NCI-H187 treated with DMSO at 0.1 percent for 48 hours (cell line): ENCODE measurements around the gene NKX3-2.

Experiments
- DNase-seq: peaks from one replicate; lab custom pipeline; 2025; lab: John Stamatoyannopoulos, UW

The NKX3-2 gene

DNA sequence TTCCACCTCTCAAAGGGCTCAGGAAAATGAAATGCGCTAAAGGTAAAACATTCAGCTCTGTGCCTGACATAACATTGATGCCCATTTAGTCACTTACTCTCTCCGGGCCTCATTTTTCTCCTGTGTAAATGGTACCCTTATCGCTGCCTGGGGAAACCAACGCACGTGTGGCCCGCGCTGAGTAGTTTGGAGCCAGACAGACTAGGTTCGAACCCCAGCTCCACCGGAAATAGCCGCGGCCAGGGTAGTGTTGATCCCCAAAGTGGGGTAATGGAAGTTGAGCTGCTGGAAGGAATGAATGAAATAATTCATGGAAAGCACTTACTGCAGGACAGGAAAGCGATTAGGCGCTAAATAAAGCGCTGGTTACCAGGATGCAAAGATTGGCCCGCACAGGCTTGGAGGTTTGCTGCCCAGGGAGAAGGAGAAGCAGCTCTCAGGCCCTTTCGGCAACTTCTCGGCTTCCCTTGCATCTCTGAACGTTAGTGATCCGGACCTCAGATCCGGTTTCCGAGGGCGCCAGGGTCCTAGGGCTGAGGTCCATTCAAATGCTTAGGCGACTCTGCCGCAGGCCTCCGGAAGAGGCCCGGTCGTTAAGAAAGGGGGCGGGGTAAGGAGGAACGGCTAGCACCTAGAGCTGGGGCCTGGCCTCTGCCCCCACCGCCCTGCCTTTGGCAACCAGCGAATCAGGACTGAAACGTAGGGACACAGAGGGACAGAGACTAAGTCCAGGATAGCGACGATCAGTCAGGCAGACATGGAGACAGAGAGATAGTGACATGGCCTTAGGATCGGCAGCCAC, 13.3 kb downstream of the NKX3-2 start:
- DNase-seq, result no peak

DNA sequence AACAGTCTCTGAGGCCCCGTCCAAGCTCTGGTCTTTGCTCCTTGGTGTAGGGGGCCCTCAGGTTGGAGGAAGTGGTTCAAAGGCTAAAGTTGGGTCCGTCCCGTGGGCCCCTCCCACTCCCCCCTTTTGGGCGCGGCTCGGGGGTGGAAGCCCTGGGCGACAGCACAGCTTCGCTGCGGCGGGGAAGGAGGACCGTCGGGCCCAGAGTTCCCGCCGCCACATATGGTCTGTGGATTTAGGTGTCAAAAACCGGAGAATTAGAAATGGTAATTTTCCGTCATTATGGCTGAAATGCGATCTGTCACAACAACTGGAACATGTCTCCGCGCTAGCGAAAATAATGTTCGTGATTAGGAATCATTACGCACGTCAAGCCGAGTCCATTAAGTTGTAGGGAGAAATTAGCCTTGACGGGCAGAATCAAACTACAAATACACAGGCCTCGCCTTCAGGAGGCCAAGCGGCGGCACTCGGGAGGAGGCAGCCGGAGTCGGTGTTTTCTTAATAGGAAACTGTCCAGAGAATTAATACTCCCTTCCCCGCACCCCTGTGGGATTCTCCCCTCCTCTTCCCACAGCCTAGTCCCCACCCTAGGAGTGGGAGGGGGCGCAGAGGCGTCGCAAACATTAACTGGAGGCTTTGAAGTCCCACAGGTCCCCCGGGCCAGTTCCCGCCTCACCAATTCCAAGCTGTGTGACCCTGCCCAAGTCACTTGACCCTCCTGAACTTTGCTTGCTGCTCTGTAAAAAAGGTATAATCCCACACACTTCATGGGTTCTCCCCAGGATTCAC, 15.0 kb downstream of the NKX3-2 start:
- no peak for DNase-seq

- DNase-seq, result no peak
Measured at GRCh38 chr4:13528821-13529127, 15.5 kb downstream of the NKX3-2 start.

- DNase-seq, result no peak
Measured at GRCh38 chr4:13527981-13528820, 16.1 kb downstream of the NKX3-2 start.

DNA sequence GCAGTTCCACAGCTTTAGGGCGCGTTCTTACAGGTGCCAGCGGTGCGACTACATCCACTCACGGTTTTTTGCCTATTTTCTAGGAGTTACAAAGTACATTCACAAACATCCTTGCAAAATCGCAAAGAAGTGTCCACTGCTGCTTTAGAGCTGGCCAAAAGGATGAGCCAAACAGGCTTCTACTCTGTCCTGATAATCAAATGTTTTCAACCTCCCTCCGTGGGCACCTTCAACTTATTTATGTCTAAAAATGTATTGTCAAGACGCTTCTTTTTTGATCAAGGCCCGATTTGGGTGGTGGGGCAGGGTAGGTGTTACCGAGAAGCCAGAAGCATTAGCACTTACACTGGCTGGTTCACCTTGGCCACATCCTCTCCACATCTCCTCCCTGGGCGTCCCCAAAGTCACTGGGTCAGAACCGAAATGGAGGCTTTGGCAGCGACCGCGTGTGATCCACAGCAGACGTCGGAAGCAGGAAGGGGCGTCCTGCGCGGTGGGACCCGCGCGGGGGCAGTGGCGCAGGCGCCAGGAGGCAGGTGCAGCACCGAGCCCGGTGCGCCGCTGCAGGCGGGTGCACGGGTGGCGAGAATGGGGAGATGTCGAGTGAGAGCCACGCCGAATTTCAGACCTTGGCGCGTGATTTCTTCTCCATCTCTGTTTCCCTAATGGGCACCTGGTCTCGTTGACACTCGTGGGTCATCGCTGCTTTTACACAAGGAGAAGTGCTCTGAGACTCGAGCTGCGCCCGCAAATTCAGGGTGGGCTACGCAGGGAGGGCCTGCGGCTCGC, 16.9 kb downstream of the NKX3-2 start:
- DNase-seq, result no peak

DNA sequence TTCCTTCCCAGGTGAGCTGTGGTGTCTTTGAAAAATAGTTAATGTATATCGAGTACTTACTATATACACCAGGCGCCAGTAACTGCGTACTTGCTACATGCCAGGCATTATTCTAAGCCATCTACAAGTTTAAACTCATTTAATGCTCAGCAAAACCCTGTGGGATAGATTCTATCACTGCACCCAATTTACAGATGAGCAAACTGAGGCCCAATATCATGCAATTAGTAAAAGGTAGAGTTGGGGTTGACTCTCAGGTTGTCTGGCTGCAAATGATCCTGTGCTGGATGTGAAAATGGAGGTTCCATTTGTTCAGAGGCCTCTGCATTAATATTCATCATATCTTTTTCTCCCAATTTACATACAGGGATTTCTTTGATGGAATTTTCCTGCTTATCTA, 17.6 kb downstream of the NKX3-2 start:
- no peak for DNase-seq

GRCh38 chr4:13525606-13526281, 18.6 kb downstream of the NKX3-2 start:
- DNase-seq, result no peak

GRCh38 chr4:13524504-13525243, 19.6 kb downstream of the NKX3-2 start:
- no peak for DNase-seq

- no peak for DNase-seq
Measured at GRCh38 chr4:13523591-13524503, 20.5 kb downstream of the NKX3-2 start.

DNA sequence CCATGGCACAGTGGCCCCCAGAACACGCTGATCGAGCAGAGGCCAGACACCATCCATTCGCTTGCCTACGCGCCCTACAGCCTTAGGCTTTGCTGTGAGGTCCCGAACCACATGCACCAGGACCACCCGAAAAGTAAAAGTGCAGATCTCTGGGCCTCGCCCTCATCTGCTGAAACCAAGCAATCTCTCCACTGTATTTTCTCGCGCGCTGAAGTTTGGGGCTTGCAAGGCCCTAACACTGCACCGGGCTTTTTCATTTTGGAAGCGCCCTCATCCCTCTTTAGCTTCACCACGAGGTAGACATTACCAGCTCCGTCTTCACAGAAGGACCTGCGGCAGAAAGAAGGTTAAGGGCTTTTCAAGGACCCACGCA, 21.2 kb downstream of the NKX3-2 start:
- no peak for DNase-seq

GRCh38 chr4:13522282-13523104, 21.8 kb downstream of the NKX3-2 start:
- no peak for DNase-seq

DNA sequence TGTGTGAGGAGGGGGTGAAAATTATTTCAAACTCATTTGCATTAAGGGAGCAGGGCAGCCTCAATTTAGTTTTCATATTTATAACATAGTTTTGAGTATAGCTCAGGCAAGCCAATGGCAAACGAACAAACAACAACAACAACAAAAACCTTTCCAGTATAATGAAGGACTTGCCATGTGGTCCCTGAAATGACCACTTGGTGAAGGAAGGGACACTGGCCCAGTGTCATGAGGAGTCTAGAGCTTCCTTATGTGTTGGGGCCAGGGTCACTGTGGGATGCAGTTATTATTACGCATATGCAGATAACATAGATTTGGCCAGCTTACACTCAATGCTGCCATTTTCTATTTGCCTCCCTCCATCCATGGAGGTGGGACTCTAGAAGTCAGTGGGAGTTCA, 23.3 kb downstream of the NKX3-2 start:
- no peak for DNase-seq

- no peak for DNase-seq
Measured at GRCh38 chr4:13516315-13516860, 27.9 kb downstream of the NKX3-2 start.

- DNase-seq, result no peak
Measured at GRCh38 chr4:13515268-13515667, 29.0 kb downstream of the NKX3-2 start.

DNA sequence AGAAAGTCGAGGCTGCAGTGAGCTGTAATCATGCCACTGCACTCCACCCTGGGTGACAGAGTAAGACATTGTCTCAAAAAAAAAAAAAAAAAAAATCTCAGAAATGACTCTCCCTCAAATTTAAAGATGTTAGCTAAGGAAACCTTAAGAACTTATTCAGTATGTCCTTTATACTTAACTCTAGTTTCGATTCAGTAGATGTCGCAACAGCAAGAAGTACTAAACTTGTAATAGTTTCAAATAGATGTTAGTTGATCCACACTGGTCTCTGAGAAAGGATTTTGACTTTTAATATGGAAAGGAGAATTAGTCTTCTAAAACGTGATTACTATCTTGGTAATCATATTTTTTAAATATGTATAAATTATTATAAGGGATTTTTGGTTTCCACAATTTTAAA, 29.6 kb downstream of the NKX3-2 start:
- DNase-seq, result no peak

DNA sequence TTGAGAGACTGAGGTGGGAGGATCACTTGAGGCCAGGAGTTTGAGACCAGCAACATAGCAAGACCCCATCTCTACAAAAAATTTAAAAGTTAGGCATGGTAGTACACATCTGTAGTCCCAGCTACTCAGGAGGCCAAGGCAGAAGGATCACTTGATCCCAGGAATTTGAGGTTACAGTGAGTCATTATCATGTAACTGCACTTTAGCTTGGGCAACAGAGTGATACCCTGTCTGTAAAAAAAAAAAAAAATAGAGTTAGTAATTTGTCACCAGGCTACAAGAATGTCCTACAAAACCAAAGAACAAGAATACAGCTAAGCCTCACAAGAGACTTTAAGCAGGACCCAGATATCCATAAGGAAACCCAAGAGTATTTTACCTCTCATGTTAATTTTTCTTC, 33.2 kb downstream of the NKX3-2 start:
- no peak for DNase-seq

DNA sequence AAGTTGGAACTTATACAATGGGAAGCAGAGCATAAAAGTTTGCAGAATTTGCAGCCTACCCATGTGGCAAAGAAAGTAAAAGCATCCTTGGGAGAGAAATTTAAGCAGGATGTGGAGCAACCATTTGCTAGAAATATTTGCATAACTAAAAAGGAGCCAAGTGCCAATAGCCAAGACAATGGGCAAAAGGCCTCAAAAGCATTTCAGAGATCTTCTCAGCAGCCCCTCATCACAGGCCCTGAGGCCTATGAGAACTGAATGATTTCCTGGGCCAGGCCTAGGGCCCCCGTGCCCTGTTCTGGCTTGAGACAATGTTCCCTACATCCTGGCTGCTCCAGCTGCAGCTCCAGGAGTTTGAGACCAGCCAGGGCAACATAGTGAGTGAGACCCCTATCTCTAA, 34.9 kb downstream of the NKX3-2 start:
- no peak for DNase-seq

GRCh38 chr4:13504374-13504773, 39.9 kb downstream of the NKX3-2 start:
- DNase-seq, result no peak
